IPS-18a (cell line): Measurements from ENCODE around the gene MYL6.

ENCODE experiments used
- H3K27ac ChIP-seq: one replicate; pipeline ENCODE4 v1.5.1; 2013; ENCODE audit warnings: low read length
- H3K27me3 ChIP-seq: one replicate; pipeline ENCODE4 v1.6.1; 2013; ENCODE audit warnings: mild to moderate bottlenecking, low read length; ENCODE audit not compliant: control insufficient read depth, insufficient read depth
- H3K36me3 ChIP-seq: one replicate; pipeline ENCODE4 v1.6.1; 2013; ENCODE audit warnings: low read depth, low read length; ENCODE audit not compliant: control insufficient read depth
- H3K4me1 ChIP-seq: one replicate; pipeline ENCODE4 v1.6.1; 2013; ENCODE audit warnings: low read depth, low read length; ENCODE audit not compliant: control insufficient read depth
- H3K4me3 ChIP-seq: one replicate; pipeline ENCODE4 v1.5.1; 2013; ENCODE audit warnings: low read length
- H3K9ac ChIP-seq: one replicate; pipeline ENCODE4 v1.6.1; 2013; ENCODE audit warnings: mild to moderate bottlenecking, low read length, moderate library complexity
- H3K9me3 ChIP-seq: one replicate; pipeline ENCODE4 v1.6.1; 2013; ENCODE audit warnings: low read depth, low read length; ENCODE audit not compliant: control insufficient read depth

Gene MYL6

DNA sequence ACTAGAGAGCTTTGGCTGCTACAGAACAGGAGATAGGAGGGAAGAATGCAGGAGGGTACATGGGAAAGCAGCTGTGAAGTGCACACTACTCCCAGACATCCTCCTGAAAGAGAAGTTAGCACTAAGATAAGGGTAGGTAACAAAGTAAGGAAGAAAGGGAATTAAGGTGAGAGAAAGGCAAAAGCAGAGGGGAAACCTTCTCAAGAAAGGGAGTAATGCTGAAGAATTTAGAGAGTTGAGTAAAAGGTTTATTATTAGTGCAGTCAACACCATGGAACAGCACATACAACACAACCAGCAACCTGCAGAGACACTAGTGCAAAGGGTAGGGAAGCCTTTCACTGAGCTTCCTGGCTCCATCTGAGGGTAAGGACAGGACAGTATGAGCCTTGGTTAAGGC, 46.1 kb downstream of the MYL6 start:
- no peak overlapping the region for H3K9ac ChIP-seq
- peaks cover 36% of the 10 kb centered on the region for H3K36me3 ChIP-seq
- no peak overlapping the region for H3K27ac ChIP-seq

DNA sequence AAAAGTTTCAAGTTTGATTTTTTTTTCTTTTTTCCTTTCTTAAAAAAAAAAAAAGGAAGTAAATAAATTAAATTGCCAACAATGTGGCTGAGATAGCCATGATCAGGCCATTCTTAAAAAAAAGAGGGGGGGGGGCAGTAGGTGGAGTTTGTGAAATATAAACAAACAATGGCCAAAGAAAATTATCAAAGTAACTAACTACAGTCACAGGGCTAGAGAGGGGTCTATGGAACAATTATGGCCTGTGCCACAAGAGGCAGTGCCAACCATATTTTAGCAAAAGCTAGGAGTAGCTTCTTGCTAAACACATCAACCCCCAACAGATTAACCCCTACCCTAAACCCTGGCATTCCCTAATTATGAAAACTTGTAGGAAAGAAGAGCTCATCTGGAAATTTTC, 47.3 kb downstream of the MYL6 start:
- H3K36me3 ChIP-seq, result peaks cover 45% of the 10 kb centered on the region
- no peak overlapping the region for H3K27ac ChIP-seq
- no peaks in the 10 kb centered on the region for H3K27me3 ChIP-seq
- no peak overlapping the region for H3K4me3 ChIP-seq
- H3K9me3 ChIP-seq, result no peaks in the 10 kb centered on the region
- no peak overlapping the region for H3K9ac ChIP-seq
- no peaks in the 10 kb centered on the region for H3K4me1 ChIP-seq

More for the DNA sequence above, 46.1 kb downstream of the MYL6 start:
- Histone ChIP-seq H3K4me1 (no peaks in the 10 kb centered on the region), H3K4me3 (no peak overlapping the region), H3K9me3 (no peaks in the 10 kb centered on the region), H3K27me3 (no peaks in the 10 kb centered on the region)

DNA sequence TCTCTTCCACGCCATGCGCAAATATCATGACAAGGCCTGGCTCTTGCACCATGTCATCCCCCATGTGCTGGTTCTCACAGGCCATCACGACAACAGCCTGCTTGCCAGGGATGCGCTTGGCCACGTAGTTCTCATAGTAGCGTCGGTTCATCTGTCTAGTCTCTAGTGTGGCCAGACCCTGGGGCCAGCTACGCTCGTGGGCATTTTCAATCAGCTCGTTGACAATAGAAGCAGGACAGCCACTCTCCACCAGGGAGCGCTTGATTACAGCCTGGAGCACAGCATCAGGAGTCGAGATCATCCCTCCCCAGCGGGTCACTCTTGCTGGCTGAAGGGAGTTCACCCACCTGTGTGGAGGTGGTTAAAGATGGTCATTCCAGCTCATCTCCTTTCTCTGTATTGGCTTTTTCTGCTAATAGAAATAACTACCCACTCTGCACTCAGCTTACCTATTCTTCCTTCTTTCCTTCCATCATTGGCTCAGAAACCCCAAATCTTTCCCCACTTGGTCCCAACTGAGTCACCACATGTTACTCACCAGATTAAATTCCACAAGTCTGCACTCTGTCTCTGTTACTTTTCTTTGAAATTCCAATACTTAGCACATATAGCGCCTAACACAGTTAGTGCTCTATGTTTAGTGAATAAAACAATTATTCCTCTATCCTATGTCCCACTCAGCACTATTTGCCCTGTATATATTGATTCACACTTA, 48.5 kb downstream of the MYL6 start:
- Histone ChIP-seq H3K27ac (no peak overlapping the region), H3K9ac (no peak overlapping the region), H3K9me3 (no peaks in the 10 kb centered on the region), H3K36me3 (peaks cover 52% of the 10 kb centered on the region), H3K4me3 (no peak overlapping the region), H3K27me3 (no peaks in the 10 kb centered on the region), H3K4me1 (no peaks in the 10 kb centered on the region)

DNA sequence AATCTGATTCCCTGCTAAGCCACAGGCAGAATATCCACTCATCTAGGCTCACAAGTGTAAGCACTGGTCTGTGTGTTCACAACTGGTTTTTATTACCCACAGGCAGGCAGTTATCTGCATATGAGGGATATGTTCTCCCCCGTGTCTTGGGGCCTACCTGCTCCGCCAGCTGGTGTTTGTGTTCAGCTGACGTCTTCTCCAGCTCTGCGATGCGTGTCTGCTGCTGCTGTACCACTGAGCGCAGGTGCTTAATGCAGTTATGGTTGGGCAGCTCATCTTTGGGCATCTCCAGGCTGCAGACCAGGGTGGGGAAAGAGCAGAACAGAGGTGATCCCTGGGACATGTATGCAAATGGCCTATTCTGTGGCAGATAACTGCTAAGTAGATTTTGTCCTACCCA, 49.8 kb downstream of the MYL6 start:
- Histone ChIP-seq H3K27ac (no peak overlapping the region), H3K27me3 (no peaks in the 10 kb centered on the region), H3K4me1 (no peaks in the 10 kb centered on the region), H3K9ac (no peak overlapping the region), H3K36me3 (peaks cover 65% of the 10 kb centered on the region), H3K4me3 (no peak overlapping the region), H3K9me3 (no peaks in the 10 kb centered on the region)
